Measurements from ENCODE around the gene RHBDD3.
A peak's percentile ranks its signal among the peaks of the same experiment; 100 is the strongest.

RHBDD3 gene

GRCh38 chr22:29306175-29306834, 38.5 kb upstream of the RHBDD3 start, which contains the start of gene GAS2L1:
Gene GAS2L1, plus strand, starts transcription at chr22:29306650. Its CDS starts 1,456 bp downstream, at chr22:29308106.
- peak; percentile 55 for DNase-seq

GRCh38 chr22:29305836-29306174, 38.0 kb upstream of the RHBDD3 start:
- DNase-seq: no peak

DNA sequence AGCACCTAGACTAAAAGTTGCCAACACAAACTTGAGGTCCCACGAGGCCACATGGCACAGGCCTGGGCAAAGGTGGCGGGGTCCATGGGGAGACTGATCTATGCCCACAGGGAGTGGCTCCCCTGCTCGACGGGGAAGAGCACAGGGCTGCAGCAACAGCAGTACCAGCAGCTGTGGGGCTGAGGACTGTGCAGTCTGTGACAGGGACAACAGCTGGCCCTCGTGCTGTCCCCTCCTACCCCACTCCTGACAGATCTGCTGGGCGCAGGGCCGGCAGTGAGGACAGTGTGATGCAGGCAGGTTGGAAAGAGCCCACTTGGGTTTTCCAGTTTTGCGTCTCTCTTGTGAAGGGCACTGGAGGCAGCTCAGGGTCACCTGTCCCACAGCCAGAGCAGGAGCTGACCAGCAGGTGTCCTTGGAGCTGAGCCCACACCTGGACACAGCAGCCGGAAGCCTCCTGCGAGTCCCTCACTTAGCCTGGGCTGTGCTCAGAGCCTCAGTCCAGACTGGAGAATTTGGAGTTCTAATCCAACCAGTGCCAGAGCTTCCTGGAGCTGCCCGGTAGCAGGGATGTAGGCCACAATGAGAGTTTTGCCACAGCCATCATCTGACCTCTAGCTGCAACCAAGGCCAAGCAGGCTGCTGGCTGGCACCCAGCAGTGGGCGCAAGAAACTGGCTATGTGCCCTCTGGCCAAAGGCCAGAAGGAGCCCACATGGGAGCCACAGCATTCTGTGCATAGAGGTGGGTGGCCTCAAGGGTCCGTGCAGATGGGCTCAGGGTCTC, 35.1 kb upstream of the RHBDD3 start:
- no peak for DNase-seq

- DNase-seq: no peak
Measured at GRCh38 chr22:29302402-29302680, 34.6 kb upstream of the RHBDD3 start.

- no peak for DNase-seq
Measured at GRCh38 chr22:29301716-29302401, 34.1 kb upstream of the RHBDD3 start.

- no peak for DNase-seq
Measured at GRCh38 chr22:29300807-29301601, 33.2 kb upstream of the RHBDD3 start.

DNA sequence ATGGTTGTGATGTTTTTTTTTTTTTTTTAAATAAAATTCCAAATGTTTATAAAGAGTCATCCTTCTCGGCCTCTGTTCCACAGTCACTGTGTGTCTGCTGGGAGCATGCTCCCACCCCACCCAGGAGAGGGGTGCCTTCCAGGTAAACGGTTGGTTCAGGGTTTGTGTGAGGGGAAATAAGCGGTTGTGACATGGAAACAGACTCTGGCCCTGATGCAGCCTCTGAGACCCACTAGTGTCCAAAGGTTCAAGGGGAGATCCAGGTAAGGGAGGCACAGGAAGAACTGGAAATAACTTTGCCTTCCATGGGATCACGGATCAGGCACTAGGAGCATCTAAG, 32.7 kb upstream of the RHBDD3 start:
- no peak for DNase-seq

DNA sequence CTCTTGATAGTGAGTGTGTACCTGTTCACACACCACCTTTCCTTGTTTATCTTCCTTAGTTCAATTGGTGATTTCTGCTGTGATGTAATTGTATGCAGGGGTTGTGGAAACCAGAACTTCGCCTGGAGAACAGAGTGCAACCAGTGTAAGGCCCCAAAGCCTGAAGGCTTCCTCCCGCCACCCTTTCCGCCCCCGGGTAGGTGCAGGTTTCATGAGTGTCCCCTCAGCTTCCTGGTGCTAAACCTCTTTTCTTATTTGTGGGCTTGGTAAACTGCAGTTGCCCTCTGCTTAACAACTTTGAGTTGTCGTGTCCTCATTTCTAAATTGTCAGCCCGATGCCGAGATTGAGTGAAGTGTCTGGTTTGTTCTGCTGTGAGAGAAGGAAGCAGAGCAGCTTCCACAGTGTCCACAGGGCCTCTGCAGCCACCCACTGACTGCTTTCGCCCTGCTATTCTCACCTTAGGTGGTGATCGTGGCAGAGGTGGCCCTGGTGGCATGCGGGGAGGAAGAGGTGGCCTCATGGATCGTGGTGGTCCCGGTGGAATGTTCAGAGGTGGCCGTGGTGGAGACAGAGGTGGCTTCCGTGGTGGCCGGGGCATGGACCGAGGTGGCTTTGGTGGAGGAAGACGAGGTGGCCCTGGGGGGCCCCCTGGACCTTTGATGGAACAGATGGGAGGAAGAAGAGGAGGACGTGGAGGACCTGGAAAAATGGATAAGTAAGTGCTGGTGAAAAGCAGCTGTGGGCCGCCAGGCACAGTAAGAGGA, 31.5 kb upstream of the RHBDD3 start:
- DNase-seq: no peak

DNA sequence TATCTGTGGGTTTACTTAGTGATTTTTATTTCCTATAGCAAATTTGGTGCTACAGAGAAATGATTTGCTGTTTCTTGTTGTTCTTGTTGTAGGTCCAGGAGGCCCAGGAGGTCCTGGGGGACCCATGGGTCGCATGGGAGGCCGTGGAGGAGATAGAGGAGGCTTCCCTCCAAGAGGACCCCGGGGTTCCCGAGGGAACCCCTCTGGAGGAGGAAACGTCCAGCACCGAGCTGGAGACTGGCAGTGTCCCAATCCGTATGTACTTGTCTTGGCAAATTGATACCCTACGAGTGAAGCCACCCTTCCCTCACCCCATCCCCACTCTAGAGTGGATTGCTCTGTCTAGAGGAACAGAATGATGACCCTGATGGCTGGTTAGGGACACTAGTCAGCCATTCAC, 30.9 kb upstream of the RHBDD3 start:
- DNase-seq: no peak

GRCh38 chr22:29292379-29292778, 24.6 kb upstream of the RHBDD3 start:
- no peak for DNase-seq

- no peak for DNase-seq
Measured at GRCh38 chr22:29291215-29291614, 23.4 kb upstream of the RHBDD3 start.

- DNase-seq: no peak
Measured at GRCh38 chr22:29290061-29290460, 22.3 kb upstream of the RHBDD3 start.

- no peak for DNase-seq
Measured at GRCh38 chr22:29288837-29289236, 21.1 kb upstream of the RHBDD3 start.

GRCh38 chr22:29284196-29284595, 16.4 kb upstream of the RHBDD3 start:
- DNase-seq: no peak

- DNase-seq: no peak
Measured at GRCh38 chr22:29277927-29278326, 10.1 kb upstream of the RHBDD3 start.

DNA sequence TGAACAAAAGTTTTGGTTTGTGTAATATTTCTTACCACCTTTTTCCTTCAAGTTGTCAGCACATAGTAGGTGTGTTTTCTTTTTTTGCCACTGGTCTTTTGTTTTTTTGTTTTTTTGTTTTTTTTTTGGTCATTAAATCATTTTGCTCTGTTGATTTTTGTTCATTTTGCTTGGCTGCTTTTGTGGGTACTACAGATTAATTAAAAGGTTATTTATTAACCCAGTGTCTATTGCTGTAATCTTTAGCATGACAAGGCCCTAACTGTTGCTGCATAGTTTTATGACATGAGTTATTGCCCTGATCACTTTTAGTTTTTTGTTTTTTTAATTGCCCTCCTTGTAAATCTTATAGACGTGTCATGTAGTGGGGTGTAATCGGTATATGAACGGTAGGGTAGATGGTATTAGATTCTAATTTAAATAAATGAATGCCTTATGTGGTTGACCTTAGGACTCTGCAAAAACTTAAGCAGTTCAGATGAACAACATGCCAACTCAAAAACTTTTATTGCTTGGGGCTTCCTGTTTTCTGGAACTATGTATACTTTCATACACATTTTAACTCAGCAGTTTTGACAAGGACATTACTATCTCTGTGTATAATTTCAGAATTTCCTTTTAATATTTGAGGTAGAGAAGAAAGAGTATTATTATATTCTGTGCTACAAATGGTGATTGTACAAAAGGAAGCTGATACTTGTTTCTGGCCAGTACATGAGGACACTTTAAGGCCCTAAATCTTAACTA, 8.2 kb upstream of the RHBDD3 start:
- no peak for DNase-seq

- DNase-seq: no peak
Measured at GRCh38 chr22:29275167-29275566, 7.4 kb upstream of the RHBDD3 start.

GRCh38 chr22:29272624-29273023, 4.8 kb upstream of the RHBDD3 start:
- no peak for DNase-seq

- DNase-seq: no peak
Measured at GRCh38 chr22:29270475-29271271, 2.9 kb upstream of the RHBDD3 start.

DNA sequence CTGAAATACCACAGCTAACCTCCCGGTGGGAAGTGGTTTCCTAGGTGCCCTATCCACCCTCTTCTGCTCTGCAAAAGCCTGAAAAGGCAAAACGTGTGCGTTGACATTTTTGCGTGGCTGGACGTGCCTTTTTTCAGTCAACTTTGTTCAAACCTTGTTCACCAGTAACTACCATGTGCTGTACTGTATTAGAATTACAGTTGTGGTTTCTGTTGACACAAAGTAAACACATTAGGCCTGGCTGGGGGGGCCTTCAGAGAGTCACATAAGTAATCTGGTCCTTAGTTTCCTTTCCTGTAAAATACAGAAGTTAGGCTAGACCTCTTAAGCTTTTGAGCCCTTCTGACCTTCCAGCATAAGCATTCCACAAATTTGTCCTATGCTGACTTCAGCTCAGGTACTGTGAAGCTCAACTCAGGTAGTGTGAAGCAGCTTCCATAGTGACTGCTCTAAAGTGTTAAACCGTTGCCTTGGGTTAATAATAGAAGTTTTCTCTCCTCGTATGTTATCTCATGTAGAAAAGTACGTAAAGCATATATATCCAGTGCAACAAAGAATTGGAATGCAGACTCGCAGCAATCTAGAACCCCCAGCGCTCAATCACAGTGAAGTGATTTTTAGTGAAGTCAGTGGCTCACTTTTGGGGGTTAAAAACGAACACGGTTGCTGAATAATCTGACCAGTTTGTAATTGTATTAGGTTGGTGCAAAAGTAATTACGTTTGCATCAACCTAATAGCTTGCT, 2.1 kb upstream of the RHBDD3 start:
- DNase-seq: peak; percentile 42
